Subcutaneous adipose tissue (tissue), 4 donors: ENCODE measurements around the gene PRKCB. TPM values are rescaled to one million over a fixed set of nuclear protein-coding genes. Genes with fewer than 3 reads are reported as not detected.

Source experiments
- total RNA-seq, 4 donors: library from RNA; depleted of rRNA; stranded (reverse); fragments of >200 nt; gene quantifications; one replicate each; pipeline ENCODE4 v1.1.0, GENCODE V29; 2016
- TF ChIP-seq, protein P1 (sequence below): fragments of 450-650 bp; IDR thresholded peaks from one replicate; pipeline ENCODE4 v1.5.1; 2016; ENCODE audit warnings: low read depth, mild to moderate bottlenecking, control low read depth, antibody characterized with exemption, moderate library complexity

PRKCB gene
- 10 to 100 TPM in 1 of 4 donors, 1 to 10 TPM in 3; 3.4 to 16.5 (median 5.7) TPM for total RNA-seq

- TF ChIP-seq, protein P1, sequence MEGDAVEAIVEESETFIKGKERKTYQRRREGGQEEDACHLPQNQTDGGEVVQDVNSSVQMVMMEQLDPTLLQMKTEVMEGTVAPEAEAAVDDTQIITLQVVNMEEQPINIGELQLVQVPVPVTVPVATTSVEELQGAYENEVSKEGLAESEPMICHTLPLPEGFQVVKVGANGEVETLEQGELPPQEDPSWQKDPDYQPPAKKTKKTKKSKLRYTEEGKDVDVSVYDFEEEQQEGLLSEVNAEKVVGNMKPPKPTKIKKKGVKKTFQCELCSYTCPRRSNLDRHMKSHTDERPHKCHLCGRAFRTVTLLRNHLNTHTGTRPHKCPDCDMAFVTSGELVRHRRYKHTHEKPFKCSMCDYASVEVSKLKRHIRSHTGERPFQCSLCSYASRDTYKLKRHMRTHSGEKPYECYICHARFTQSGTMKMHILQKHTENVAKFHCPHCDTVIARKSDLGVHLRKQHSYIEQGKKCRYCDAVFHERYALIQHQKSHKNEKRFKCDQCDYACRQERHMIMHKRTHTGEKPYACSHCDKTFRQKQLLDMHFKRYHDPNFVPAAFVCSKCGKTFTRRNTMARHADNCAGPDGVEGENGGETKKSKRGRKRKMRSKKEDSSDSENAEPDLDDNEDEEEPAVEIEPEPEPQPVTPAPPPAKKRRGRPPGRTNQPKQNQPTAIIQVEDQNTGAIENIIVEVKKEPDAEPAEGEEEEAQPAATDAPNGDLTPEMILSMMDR = no peak
Measured at GRCh38 chr16:23835390-23836077, at the start of gene PRKCB. TSS of gene PRKCB (plus strand) at chr16:23835983.

DNA sequence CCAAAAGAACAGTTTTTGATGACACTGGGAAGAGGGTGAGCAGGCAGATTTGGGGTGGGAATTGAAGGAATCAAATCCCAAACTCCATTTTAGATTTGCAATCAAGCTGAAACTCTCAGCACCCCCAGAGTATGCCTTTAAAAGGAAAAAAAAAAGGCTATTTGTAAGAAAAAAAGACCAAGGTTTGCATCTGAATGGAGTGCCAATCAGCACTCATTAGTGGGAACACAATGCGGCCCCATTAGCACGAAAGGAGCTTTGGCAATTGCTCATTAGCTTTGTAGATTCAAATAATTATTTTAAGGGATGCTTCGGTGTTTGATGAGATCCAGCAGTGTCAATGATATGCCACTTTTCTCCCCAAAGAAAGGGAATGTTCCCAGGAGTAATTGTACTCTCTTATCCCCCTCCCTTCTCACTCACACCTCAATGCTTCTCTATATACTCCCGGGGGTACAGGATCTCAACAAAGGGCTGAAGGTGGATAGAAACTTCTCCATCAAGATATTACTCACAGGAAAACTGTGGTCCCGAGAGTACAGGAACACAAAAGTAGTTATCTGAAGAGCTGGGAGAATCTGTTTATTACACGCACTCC is 48.7 kb upstream of the PRKCB start:
- TF ChIP-seq, protein P1 = no peak

- TF ChIP-seq, protein P1 = no peak
Measured at GRCh38 chr16:23788685-23789084, 47.1 kb upstream of the PRKCB start.

GRCh38 chr16:23795378-23795777 is 40.4 kb upstream of the PRKCB start:
- TF ChIP-seq, protein P1 = no peak

GRCh38 chr16:23796941-23797340 is 38.8 kb upstream of the PRKCB start:
- TF ChIP-seq, protein P1 = no peak

DNA sequence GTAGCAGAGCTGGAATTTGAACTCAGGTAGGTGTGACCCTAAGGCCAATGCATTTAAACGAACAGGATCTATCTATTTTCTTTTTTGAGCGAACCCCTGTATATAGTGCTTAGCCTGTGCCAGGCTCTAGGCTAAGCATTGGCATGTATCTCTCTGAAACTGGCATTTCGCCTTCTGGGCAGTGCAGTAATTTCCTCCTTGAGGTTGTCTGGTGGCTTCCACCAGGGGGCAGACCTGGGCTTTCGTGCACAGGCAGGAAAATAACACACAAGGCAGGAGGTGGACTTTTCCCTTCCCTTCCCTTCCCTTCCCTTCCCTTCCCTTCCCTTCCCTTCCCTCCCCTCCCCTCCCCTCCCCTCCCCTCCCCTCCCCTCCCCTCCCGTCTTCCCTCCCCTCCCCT is 34.4 kb upstream of the PRKCB start:
- TF ChIP-seq, protein P1 = no peak

- TF ChIP-seq, protein P1 = no peak
Measured at GRCh38 chr16:23802776-23803175, 33.0 kb upstream of the PRKCB start.
